Brain microvascular endothelial cell (primary cell): ENCODE data around the gene STAT2.
A peak's percentile ranks its signal among the peaks of the same experiment; 100 is the strongest.

Experiments
- DNase-seq: peaks from one replicate; pipeline ENCODE4 v3.0.0-alpha.2; 2020
- H3K27ac ChIP-seq: fragments of 250-450 bp; sonication (Bioruptor Pico); 2 replicates; pipeline ENCODE4 v1.5.1; 2020; ENCODE audit warnings: mild to moderate bottlenecking, moderate library complexity
- H3K27me3 ChIP-seq: fragments of 250-450 bp; sonication (Bioruptor Pico); replicated peaks from 2 replicates; pipeline ENCODE4 v1.5.1; 2020; ENCODE audit warnings: mild to moderate bottlenecking
- H3K36me3 ChIP-seq: fragments of 250-450 bp; sonication (Bioruptor Pico); replicated peaks from 2 replicates; pipeline ENCODE4 v1.5.1; 2020; ENCODE audit warnings: mild to moderate bottlenecking
- H3K4me3 ChIP-seq: 2 replicates; pipeline ENCODE4 v1.5.1; 2011; ENCODE audit warnings: low read depth, mild to moderate bottlenecking, control low read depth, low read length, moderate library complexity
- CTCF ChIP-seq: IDR thresholded peaks from 2 replicates; pipeline ENCODE4 v1.5.1; 2011; ENCODE audit warnings: low read depth, mild to moderate bottlenecking, moderate library complexity, low read length, control low read depth, inconsistent platforms; ENCODE audit errors: missing control alignments
- in situ Hi-C: cut with HindIII; loops from 2 replicates; pipeline ENCODE4 v1.10.0; 2017; ENCODE audit warnings: low sequenced_read_pairs, low pct_ligation_motif_present

STAT2 gene

GRCh38 chr12:56366948-56367347, 7.0 kb upstream of the STAT2 start:
- in situ Hi-C loops, result no loop called here
- DNase-seq, result no peak
- no peak overlapping the region for H3K4me3 ChIP-seq

GRCh38 chr12:56362130-56363059, 2.5 kb upstream of the STAT2 start, which contains the start of gene APOF:
Gene APOF (minus strand): TSS chr12:56362857. CDS start chr12:56362745, 112 bp downstream.
- no peak for DNase-seq
- Histone ChIP-seq H3K27me3 (no peaks in the 10 kb centered on the region), H3K27ac (no peak within 1 kb of the TSS), H3K4me3 (no peak within 1 kb of the TSS), H3K36me3 (no peaks in the 10 kb centered on the region)
- TF ChIP-seq CTCF, result no peak
- in situ Hi-C loops, result no loop called here

More at GRCh38 chr12:56366948-56367347, 7.0 kb upstream of the STAT2 start:
- no peak for TF ChIP-seq CTCF
- H3K27ac ChIP-seq, result no peak overlapping the region
- H3K27me3 ChIP-seq, result no peaks in the 10 kb centered on the region
- H3K36me3 ChIP-seq, result no peaks in the 10 kb centered on the region

GRCh38 chr12:56361487-56362129, 1.7 kb upstream of the STAT2 start:
- no peak overlapping the region for H3K4me3 ChIP-seq
- in situ Hi-C loops, result no loop called here
- TF ChIP-seq CTCF, result no peak
- no peaks in the 10 kb centered on the region for H3K27me3 ChIP-seq
- H3K36me3 ChIP-seq, result no peaks in the 10 kb centered on the region
- no peak for DNase-seq
- H3K27ac ChIP-seq, result no peak overlapping the region

GRCh38 chr12:56358836-56359532, 923 bp downstream of the STAT2 start:
- Histone ChIP-seq H3K36me3 (peaks cover 24% of the 10 kb centered on the region), H3K27me3 (no peaks in the 10 kb centered on the region), H3K4me3 (peak overlapping the region; percentile 97), H3K27ac (peak overlapping the region; percentile 60)
- in situ Hi-C loops, result no loop called here
- no peak for TF ChIP-seq CTCF
- peak; percentile 55 for DNase-seq

- no peaks in the 10 kb centered on the region for H3K27me3 ChIP-seq
- DNase-seq, result no peak
- peaks cover 89% of the 10 kb centered on the region for H3K36me3 ChIP-seq
- no peak overlapping the region for H3K4me3 ChIP-seq
- no peak for TF ChIP-seq CTCF
- in situ Hi-C loops, result no loop called here
- H3K27ac ChIP-seq, result no peak overlapping the region
Measured at GRCh38 chr12:56351325-56351724, 8.6 kb downstream of the STAT2 start.
